Germinal center (tissue), 1 donor: ENCODE measurements around the gene ZC3H11A.

Source experiments
- DNase-seq: peaks from one replicate; pipeline ENCODE4 v3.0.0; 2012; ENCODE audit warnings: mixed read lengths, low spot score

Gene ZC3H11A

GRCh38 chr1:203842559-203842876, 47.1 kb downstream of the ZC3H11A start:
- DNase-seq: no peak

GRCh38 chr1:203843435-203843834, 48.0 kb downstream of the ZC3H11A start:
- no peak for DNase-seq
